ENCODE data around the gene CD83. TPM values are rescaled to one million over a fixed set of nuclear protein-coding genes. Genes with fewer than 3 reads are reported as not detected.

The CD83 gene
- polyA plus RNA-seq, 1 donor (not counting 4 experiments of a cell fraction or from before 2014, with no cell fraction given), result 3.4 TPM

DNA sequence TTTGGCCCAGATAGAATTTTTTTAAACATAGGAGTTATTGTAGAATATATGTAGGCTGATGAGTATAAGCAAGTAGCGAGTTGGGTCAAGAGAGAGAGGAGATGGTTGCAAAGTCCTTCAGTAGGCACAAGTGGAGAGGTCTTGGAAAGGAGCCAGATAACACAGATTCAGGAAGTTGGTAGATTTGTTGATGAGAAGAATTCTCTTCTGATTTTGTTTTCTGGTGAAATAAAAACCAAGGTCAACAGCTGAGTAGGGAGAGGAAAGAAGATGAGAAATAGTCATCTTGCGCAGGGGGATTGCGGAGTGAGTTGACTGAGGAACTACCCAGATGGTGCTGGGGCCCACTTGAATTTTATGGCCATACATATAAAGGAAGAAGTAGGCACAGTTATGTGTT, 17.4 kb upstream of the CD83 start:
- Histone ChIP-seq H3K9ac (ENCODE audit: control insufficient read depth, extremely low read depth, insufficient read depth, low read length) (no peak overlapping the region), H3K4me2 (ENCODE audit: control insufficient read depth, extremely low read depth, insufficient read depth, low read depth, low read length) (no peak overlapping the region), H3K27ac (ENCODE audit: control insufficient read depth, insufficient read depth, low read length) (no peak overlapping the region), H4K20me1 (ENCODE audit: control insufficient read depth, extremely low read depth, insufficient read depth, low read length) (no peaks in the 10 kb centered on the region), H3K27me3 (ENCODE audit: control insufficient read depth, extremely low read depth, insufficient read depth, low read length) (peaks cover 3% of the 10 kb centered on the region), H2AFZ (ENCODE audit: control insufficient read depth, low read length) (no peak overlapping the region), H3K9me1 (ENCODE audit: control insufficient read depth, extremely low read depth, insufficient read depth, low read length) (no peaks in the 10 kb centered on the region), H3K9me3 (ENCODE audit: control insufficient read depth, low read depth, low read length) (no peaks in the 10 kb centered on the region), H3K4me1 (ENCODE audit: control insufficient read depth, extremely low read depth, insufficient read depth, low read length) (no peaks in the 10 kb centered on the region), H3K79me2 (ENCODE audit: control insufficient read depth, insufficient read depth, low read length) (no peaks in the 10 kb centered on the region), H3K36me3 (ENCODE audit: control insufficient read depth in 2 of 2, extremely low read depth in 1 of 2, insufficient read depth in 2 of 2, low read length in 2 of 2) (no peaks in the 10 kb centered on the region), H3K4me3 (ENCODE audit: control insufficient read depth in 2 of 3, extremely low read depth in 1 of 3, insufficient read depth in 2 of 3, low read depth in 1 of 3, low read length in 3 of 3) (no peak overlapping the region)
- dilution Hi-C loops (cut with MboI; ENCODE audit: extremely low pct_ligation_motif_present, low sequenced_read_pairs), result no loop called here
- no peak for TF ChIP-seq EZH2 (IDR thresholded peaks at IDR 0.05; ENCODE audit: low read length)
- TF ChIP-seq, protein P1, sequence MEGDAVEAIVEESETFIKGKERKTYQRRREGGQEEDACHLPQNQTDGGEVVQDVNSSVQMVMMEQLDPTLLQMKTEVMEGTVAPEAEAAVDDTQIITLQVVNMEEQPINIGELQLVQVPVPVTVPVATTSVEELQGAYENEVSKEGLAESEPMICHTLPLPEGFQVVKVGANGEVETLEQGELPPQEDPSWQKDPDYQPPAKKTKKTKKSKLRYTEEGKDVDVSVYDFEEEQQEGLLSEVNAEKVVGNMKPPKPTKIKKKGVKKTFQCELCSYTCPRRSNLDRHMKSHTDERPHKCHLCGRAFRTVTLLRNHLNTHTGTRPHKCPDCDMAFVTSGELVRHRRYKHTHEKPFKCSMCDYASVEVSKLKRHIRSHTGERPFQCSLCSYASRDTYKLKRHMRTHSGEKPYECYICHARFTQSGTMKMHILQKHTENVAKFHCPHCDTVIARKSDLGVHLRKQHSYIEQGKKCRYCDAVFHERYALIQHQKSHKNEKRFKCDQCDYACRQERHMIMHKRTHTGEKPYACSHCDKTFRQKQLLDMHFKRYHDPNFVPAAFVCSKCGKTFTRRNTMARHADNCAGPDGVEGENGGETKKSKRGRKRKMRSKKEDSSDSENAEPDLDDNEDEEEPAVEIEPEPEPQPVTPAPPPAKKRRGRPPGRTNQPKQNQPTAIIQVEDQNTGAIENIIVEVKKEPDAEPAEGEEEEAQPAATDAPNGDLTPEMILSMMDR (optimal IDR thresholded peaks at IDR 0.05 in 1 of 3, IDR thresholded peaks at IDR 0.05 in 1 of 3, conservative IDR thresholded peaks at IDR 0.05 in 1 of 3; ENCODE audit: extremely low read depth in 1 of 3, insufficient read depth in 2 of 3, low read length in 3 of 3), result no peak
- no peak for FAIRE-seq
- DNase-seq (ENCODE audit: low read depth, low spot score), result no peak

DNA sequence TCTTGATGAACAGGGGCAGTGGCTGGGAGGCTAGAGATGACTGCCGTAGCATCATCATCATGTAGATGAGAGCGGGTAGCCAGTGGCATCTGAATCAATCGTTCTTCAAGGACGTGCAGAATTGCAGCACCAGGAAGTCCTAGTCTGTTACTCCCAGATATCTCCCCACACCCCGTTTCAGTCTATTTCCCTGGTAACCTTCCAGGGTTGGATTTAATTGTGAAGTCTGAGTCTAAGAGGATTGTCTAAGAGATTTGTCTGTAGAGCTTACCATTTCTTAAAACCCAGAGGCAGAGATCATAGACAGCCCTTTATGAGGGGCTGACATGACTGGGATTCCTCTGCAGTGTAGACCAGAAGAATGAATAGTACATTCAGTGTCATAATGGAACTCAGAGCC, 16.6 kb upstream of the CD83 start:
- TF ChIP-seq EZH2 (IDR thresholded peaks at IDR 0.05; ENCODE audit: low read length), result no peak
- TF ChIP-seq, protein P1 (optimal IDR thresholded peaks at IDR 0.05 in 1 of 3, IDR thresholded peaks at IDR 0.05 in 1 of 3, conservative IDR thresholded peaks at IDR 0.05 in 1 of 3; ENCODE audit: extremely low read depth in 1 of 3, insufficient read depth in 2 of 3, low read length in 3 of 3), result no peak
- Histone ChIP-seq H3K9ac (ENCODE audit: control insufficient read depth, extremely low read depth, insufficient read depth, low read length) (no peak overlapping the region), H4K20me1 (ENCODE audit: control insufficient read depth, extremely low read depth, insufficient read depth, low read length) (no peaks in the 10 kb centered on the region), H3K79me2 (ENCODE audit: control insufficient read depth, insufficient read depth, low read length) (no peaks in the 10 kb centered on the region), H3K4me2 (ENCODE audit: control insufficient read depth, extremely low read depth, insufficient read depth, low read depth, low read length) (no peak overlapping the region), H3K36me3 (ENCODE audit: control insufficient read depth in 2 of 2, extremely low read depth in 1 of 2, insufficient read depth in 2 of 2, low read length in 2 of 2) (no peaks in the 10 kb centered on the region), H3K9me3 (ENCODE audit: control insufficient read depth, low read depth, low read length) (no peaks in the 10 kb centered on the region), H3K4me1 (ENCODE audit: control insufficient read depth, extremely low read depth, insufficient read depth, low read length) (peaks cover 5% of the 10 kb centered on the region), H3K27ac (ENCODE audit: control insufficient read depth, insufficient read depth, low read length) (no peak overlapping the region), H3K27me3 (ENCODE audit: control insufficient read depth, extremely low read depth, insufficient read depth, low read length) (peaks cover 3% of the 10 kb centered on the region), H3K4me3 (ENCODE audit: control insufficient read depth in 2 of 3, extremely low read depth in 1 of 3, insufficient read depth in 2 of 3, low read depth in 1 of 3, low read length in 3 of 3) (no peak overlapping the region), H2AFZ (ENCODE audit: control insufficient read depth, low read length) (no peak overlapping the region), H3K9me1 (ENCODE audit: control insufficient read depth, extremely low read depth, insufficient read depth, low read length) (no peaks in the 10 kb centered on the region)
- DNase-seq (ENCODE audit: low read depth, low spot score) (no peak), FAIRE-seq (no peak)
- dilution Hi-C loops (cut with MboI; ENCODE audit: extremely low pct_ligation_motif_present, low sequenced_read_pairs), result no loop called here

Measured in keratinocyte (primary cell).